ENCODE measurements around the gene PCDHB14. TPM values are rescaled to one million over a fixed set of nuclear protein-coding genes. Genes with fewer than 3 reads are reported as not detected.
"Not testable (repeated sequence)": the region's sequence is repeated elsewhere in the genome, so short reads cannot be mapped to it uniquely, and the experiment has no call there.

Gene PCDHB14
- total RNA-seq, 4 donors from 2014 or later, result 1.5 to 2.9 (median 2.4) TPM

DNA sequence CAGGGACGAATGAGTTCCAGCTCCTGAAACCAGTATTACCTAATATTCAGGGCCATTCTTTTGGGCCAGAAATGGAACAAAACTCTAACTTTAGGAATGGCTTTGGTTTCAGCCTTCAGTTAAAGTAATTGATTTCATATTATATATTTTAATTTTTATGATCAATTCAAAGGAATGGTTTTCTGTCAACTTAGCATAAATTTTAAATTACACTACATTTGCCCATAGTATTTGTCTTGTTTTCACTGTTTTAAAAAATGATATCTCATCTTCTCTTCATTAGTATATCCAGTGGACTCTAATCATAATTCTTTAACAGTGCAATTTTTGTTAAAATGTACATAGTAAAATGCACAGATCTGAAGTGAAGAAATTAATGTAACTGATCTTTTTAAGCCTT lies 42.8 kb upstream of the PCDHB14 start:
- 46 to 73% methylated on average over 1 of the region's 1 CpG for WGBS, 2 donors
- H3K27me3 ChIP-seq, result peaks cover 0 to 67% (median 2%) of the 10 kb centered on the region in 4 donors
- no peaks in the 10 kb centered on the region for H3K4me1 ChIP-seq
- no peak overlapping the region for H3K27ac ChIP-seq
- no peak for DNase-seq
- intact Hi-C loops (cut with DNase I), result no loop called here
- no peak overlapping the region for H3K4me3 ChIP-seq
- TF ChIP-seq, protein P1, sequence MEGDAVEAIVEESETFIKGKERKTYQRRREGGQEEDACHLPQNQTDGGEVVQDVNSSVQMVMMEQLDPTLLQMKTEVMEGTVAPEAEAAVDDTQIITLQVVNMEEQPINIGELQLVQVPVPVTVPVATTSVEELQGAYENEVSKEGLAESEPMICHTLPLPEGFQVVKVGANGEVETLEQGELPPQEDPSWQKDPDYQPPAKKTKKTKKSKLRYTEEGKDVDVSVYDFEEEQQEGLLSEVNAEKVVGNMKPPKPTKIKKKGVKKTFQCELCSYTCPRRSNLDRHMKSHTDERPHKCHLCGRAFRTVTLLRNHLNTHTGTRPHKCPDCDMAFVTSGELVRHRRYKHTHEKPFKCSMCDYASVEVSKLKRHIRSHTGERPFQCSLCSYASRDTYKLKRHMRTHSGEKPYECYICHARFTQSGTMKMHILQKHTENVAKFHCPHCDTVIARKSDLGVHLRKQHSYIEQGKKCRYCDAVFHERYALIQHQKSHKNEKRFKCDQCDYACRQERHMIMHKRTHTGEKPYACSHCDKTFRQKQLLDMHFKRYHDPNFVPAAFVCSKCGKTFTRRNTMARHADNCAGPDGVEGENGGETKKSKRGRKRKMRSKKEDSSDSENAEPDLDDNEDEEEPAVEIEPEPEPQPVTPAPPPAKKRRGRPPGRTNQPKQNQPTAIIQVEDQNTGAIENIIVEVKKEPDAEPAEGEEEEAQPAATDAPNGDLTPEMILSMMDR (IDR thresholded peaks at IDR 0.05), result no peak
- no peak for TF ChIP-seq POLR2A (IDR thresholded peaks at IDR 0.05)
- H3K36me3 ChIP-seq, result no peaks in the 10 kb centered on the region
- H3K9me3 ChIP-seq, result peaks cover 0 to 55% (median 29%) of the 10 kb centered on the region in 3 donors

DNA sequence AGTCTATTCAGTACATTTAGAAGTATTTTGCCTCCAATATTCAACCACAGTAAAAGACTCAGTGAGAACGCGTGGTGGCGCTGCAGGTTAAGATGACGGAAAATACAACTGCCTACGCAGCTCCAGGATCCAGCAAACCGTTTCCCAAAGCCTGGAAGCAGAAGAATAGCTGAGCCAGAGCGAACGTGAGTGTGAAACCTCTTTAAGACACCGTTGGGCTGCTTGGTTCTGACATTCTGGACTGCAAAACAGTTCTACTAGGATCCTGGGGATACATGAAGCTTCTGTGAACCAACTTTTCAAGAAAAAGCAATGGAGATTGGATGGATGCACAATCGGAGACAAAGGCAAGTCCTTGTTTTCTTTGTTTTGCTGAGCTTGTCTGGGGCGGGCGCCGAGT lies 40.9 kb upstream of the PCDHB14 start, which contains the start of gene PCDHB16:
PCDHB16 (plus strand) TSS at position 140 of the 400 bp plus-strand sequence; CDS start at position 313, 173 bp downstream.
- H3K36me3 ChIP-seq, result no peaks in the 10 kb centered on the region
- peak within 1 kb of the TSS in 1 of 4 donors; percentile 17 for H3K27ac ChIP-seq
- WGBS, 2 donors, result 22 to 23% methylated on average over 13 of the region's 13 CpGs
- TF ChIP-seq, protein P1 (IDR thresholded peaks at IDR 0.05), result no peak
- TF ChIP-seq POLR2A (IDR thresholded peaks at IDR 0.05), result no peak
- no peak for DNase-seq
- H3K4me1 ChIP-seq, result no peaks in the 10 kb centered on the region
- H3K27me3 ChIP-seq, result peaks cover 0 to 50% (median 2%) of the 10 kb centered on the region in 4 donors
- intact Hi-C loops (cut with DNase I), result no loop called here
- peak within 1 kb of the TSS in 3 of 4 donors; percentile 29 to 39 (median 29) for H3K4me3 ChIP-seq
- peaks cover 0 to 63% (median 34%) of the 10 kb centered on the region in 3 donors for H3K9me3 ChIP-seq

DNA sequence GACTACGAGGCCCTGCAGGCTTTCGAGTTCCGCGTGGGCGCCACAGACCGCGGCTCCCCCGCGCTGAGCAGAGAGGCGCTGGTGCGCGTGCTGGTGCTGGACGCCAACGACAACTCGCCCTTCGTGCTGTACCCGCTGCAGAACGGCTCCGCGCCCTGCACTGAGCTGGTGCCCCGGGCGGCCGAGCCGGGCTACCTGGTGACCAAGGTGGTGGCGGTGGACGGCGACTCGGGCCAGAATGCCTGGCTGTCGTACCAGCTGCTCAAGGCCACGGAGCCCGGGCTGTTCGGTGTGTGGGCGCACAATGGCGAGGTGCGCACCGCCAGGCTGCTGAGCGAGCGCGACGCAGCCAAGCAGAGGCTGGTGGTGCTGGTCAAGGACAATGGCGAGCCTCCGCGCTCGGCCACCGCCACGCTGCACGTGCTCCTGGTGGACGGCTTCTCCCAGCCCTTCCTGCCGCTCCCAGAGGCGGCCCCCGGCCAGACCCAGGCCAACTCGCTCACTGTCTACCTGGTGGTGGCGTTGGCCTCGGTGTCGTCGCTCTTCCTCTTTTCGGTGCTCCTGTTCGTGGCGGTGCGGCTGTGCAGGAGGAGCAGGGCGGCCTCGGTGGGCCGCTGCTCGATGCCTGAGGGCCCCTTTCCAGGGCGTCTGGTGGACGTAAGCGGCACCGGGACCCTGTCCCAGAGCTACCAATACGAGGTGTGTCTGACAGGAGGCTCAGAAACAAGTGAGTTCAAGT lies 38.9 kb upstream of the PCDHB14 start:
- Histone ChIP-seq H3K9me3 (peaks cover 0 to 64% (median 31%) of the 10 kb centered on the region in 3 donors), H3K27me3 (peaks cover 0 to 41% (median 0%) of the 10 kb centered on the region in 4 donors), H3K4me3 (peak overlapping the region in 1 of 4 donors; percentile 12)
- H3K36me3 ChIP-seq; H3K4me1 ChIP-seq; intact Hi-C loops (cut with DNase I); DNase-seq; H3K27ac ChIP-seq: not testable (repeated sequence)
- WGBS, 2 donors, result 43 to 67% methylated on average over 1 to 8 of the region's 69 CpGs

GRCh38 chr5:141186897-141187512 lies 36.1 kb upstream of the PCDHB14 start, which contains the start of gene PCDHB9:
Gene PCDHB9, plus strand, starts transcription at chr5:141187161. Its CDS starts 158 bp downstream, at chr5:141187319.
- H3K27me3 ChIP-seq, result peaks cover 0 to 33% (median 0%) of the 10 kb centered on the region in 4 donors
- H3K9me3 ChIP-seq, result peaks cover 0 to 80% (median 36%) of the 10 kb centered on the region in 3 donors
- peak within 1 kb of the TSS in 2 of 4 donors; percentile 11 to 43 for H3K4me3 ChIP-seq
- TF ChIP-seq, protein P1 (IDR thresholded peaks at IDR 0.05), result peak in 4 of 6 experiments; percentile 9 to 37 (median 19)
- TF ChIP-seq POLR2A (IDR thresholded peaks at IDR 0.05), result no peak
- H3K4me1 ChIP-seq, result no peaks in the 10 kb centered on the region
- 23 to 27% methylated on average over 7 to 9 of the region's 9 CpGs for WGBS, 2 donors
- intact Hi-C loops (cut with DNase I), result no loop called here
- DNase-seq, result no peak
- no peak within 1 kb of the TSS for H3K27ac ChIP-seq
- no peaks in the 10 kb centered on the region for H3K36me3 ChIP-seq

DNA sequence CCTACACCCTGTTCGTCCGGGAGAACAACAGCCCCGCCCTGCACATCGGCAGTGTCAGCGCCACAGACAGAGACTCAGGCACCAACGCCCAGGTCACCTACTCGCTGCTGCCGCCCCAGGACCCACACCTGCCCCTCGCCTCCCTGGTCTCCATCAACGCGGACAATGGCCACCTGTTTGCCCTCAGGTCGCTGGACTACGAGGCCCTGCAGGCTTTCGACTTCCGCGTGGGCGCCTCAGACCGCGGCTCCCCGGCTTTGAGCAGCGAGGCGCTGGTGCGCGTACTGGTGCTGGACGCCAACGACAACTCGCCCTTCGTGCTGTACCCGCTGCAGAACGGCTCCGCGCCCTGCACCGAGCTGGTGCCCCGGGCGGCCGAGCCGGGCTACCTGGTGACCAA lies 34.5 kb upstream of the PCDHB14 start:
- H3K4me1 ChIP-seq; intact Hi-C loops (cut with DNase I); DNase-seq; H3K4me3 ChIP-seq; H3K36me3 ChIP-seq; H3K27ac ChIP-seq: not testable (repeated sequence)
- Histone ChIP-seq H3K27me3 (peaks cover 0 to 18% (median 0%) of the 10 kb centered on the region in 4 donors), H3K9me3 (peaks cover 0 to 77% (median 36%) of the 10 kb centered on the region in 3 donors)
- no CpG with 5 or more reads among the region's 37 CpGs for WGBS, 2 donors

DNA sequence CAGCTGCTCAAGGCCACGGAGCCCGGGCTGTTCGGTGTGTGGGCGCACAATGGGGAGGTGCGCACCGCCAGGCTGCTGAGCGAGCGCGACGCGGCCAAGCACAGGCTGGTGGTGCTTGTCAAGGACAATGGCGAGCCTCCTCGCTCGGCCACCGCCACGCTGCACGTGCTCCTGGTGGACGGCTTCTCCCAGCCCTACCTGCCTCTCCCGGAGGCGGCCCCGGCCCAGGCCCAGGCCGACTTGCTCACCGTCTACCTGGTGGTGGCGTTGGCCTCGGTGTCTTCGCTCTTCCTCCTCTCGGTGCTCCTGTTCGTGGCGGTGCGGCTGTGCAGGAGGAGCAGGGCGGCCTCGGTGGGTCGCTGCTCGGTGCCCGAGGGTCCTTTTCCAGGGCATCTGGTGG lies 34.0 kb upstream of the PCDHB14 start:
- H3K36me3 ChIP-seq; intact Hi-C loops (cut with DNase I); DNase-seq; H3K4me1 ChIP-seq; H3K27ac ChIP-seq; H3K4me3 ChIP-seq: not testable (repeated sequence)
- Histone ChIP-seq H3K27me3 (peaks cover 0 to 17% (median 0%) of the 10 kb centered on the region in 4 donors), H3K9me3 (peaks cover 0 to 75% (median 36%) of the 10 kb centered on the region in 3 donors)
- 70% methylated on average over 8 of the region's 35 CpGs; no CpG with 5 or more reads in 1 of the 2 donors for WGBS, 2 donors
